NCI-H774 (cell line): ENCODE data around the gene SLC26A4.
"Not testable (repeated sequence)": the region's sequence is repeated elsewhere in the genome, so short reads cannot be mapped to it uniquely, and the experiment has no call there.

Experiments used
- DNase-seq: peaks from one replicate; lab custom pipeline; 2025; lab: John Stamatoyannopoulos, UW

Gene SLC26A4

GRCh38 chr7:107660381-107661080, at the start of gene SLC26A4:
SLC26A4 (plus strand) TSS chr7:107660828; CDS start chr7:107661642, 814 bp downstream.
- no peak for DNase-seq

DNA sequence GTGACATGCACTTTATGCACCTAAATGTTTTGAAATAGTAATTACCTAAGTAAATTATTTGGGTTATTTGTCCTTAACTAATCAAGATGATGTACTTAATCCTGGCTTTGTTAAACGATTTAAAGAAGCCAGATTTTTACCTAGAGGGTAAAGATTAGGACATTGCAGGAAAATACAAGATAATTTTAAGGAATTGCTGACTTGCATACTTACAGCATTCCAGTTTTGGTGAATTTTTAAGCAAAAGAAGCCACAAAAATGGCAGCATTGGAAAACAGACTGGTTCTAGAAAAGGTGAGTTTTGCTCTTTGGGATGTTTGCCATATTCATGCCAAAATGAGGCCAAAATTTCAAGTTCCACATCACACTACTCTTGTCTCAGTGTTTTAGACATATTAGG, 47.2 kb upstream of the SLC26A4 start:
- DNase-seq: no peak

DNA sequence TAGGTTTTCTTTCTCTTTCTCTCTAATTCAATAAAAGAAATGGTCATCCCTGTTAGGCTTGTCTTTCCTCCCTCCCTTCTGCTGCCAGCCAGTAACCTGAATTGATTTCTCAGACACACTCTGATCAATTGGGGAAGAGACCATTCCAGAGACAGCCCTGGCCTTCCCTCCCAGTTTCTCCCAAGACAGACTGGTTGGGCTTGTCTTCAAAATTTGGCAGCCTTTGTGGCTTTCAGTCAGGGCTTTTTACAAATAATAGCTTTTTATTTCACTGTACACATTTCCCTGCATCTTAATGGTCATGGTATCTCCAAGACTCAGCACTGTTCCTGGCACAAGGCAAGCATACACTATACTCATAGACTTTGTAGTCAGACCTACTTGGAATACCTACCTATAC, 46.7 kb upstream of the SLC26A4 start:
- no peak for DNase-seq

- no peak for DNase-seq
Observed at GRCh38 chr7:107614425-107614824, 46.2 kb upstream of the SLC26A4 start.

DNA sequence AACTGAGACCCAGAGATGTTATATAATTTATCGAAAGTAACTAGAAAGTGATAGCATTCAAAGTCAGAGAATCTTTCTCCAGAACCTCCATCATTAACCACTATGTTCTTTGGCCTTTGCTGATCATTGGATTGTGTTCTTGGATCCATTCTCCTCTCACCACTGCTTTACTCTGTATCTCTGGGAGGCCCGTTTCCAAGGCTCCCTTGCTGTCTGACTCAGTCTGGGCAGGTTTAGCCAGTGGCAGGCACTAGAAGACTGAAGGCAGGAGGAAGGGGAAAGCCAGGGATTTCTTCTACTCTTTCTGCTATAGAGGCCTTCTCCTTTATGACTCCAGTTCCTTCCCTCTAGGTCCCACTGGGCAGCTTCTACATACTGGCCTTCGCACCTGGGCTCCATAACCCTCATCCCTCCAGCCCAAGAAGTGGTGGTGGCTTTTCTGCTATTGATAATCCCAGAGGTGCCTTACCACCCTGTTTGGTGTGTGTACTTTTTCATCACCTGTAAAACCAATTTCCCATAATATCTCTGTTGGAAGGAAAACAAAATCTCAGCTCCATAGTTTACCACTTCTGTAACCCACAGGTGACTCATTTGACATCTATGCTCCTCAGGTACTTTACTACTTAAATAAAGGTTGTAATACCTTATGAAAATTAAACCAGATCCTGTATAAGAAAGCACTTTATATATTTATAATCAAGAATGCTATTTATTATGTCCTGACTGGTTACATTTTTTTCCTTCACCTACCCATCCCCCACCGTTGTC, 44.5 kb upstream of the SLC26A4 start:
- DNase-seq: no peak

- no peak for DNase-seq
Observed at GRCh38 chr7:107622429-107622828, 38.2 kb upstream of the SLC26A4 start.

GRCh38 chr7:107622894-107623293, 37.7 kb upstream of the SLC26A4 start:
- no peak for DNase-seq

- DNase-seq: no peak
Observed at GRCh38 chr7:107627002-107627401, 33.6 kb upstream of the SLC26A4 start.

DNA sequence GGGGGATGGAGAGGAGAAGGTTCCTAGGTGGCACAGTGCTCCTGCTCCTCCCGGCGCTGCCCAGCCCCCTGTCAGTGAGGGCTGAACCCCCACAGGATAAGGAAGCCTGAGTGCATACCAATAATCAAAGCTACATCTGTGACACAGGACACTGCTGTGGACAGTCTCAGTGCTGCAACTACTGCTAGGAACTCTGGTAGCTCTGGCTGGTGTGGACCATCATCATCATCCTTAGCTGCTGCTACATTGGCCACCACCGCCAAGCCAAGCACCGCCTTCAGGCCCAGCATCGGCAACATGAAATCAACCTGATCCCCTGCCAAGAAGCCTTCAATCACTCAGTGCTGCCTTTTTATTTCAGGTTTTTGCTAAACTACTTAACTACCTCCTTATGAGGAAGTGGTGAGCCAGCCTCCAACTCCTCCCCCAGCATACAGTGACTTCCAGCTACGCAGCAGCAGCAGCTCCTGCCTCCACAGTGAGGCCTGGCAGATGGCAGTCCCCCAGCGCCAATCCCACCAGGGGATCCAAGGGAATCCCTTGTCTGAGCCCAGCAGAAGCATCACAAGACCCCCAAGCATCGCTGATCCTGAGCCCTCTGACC, 32.1 kb upstream of the SLC26A4 start:
- DNase-seq: no peak

DNA sequence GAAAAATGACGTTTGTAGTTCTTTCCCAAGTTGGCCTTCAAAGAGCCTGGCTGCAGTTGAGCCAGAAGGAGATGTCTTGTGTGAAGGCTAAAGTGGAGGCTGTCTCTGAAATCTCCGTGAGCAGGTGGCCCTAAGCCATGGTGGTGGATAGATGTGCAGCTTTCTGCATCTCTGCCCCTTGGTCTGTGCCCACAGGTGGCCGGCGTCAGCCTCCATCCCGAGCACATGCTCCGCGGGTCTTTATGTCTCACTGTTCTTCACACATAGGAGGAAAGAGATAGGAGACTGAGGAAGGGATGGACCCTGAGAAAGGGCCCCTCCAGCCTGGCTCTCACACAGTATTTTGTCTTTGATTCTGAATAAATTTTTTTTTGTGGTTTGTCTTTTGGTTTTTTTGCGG, 30.3 kb upstream of the SLC26A4 start:
- DNase-seq: no peak

GRCh38 chr7:107631588-107632491, 28.8 kb upstream of the SLC26A4 start:
- DNase-seq: no peak

- no peak for DNase-seq
Observed at GRCh38 chr7:107632492-107632865, 28.1 kb upstream of the SLC26A4 start.

DNA sequence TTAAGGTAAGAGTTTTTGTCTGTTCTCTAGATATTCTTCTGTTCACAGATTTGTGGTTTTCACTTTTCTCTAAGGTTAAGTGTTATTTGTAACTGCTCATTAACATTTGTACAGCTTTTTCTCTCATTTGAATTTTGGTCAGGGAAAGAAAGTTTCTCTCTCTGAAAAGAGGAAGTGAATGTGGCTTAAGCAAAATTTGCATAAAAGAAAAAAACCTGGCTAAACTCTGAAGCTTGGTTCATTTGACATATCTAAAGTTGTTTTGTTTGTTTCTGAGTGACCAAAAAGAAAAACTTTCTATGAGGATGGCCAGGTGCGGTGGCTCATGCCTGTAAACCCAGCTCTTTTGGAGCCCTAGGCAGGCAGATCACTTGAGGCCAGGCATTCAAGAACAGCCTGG, 22.0 kb upstream of the SLC26A4 start:
- no peak for DNase-seq

DNA sequence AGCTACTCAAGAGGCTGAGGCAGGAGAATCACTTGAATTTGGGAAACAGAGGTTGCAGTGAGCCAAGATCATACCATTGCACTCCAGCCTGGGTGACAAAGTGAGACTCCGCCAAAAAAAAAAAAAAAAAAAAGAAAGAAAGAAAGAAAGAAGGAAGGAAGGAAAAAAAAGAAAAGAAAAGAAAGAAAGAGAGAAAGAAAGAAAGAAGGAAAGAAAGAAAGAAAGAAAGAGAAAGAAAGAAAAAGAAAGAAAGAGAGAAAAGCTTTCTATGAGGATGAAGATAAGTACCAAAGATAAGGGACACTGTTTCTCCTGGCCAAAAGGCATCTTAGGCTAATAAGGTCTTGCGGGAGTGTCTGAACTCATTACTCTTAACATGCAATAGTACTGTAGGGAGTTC, 21.6 kb upstream of the SLC26A4 start:
- DNase-seq: not testable (repeated sequence)

DNA sequence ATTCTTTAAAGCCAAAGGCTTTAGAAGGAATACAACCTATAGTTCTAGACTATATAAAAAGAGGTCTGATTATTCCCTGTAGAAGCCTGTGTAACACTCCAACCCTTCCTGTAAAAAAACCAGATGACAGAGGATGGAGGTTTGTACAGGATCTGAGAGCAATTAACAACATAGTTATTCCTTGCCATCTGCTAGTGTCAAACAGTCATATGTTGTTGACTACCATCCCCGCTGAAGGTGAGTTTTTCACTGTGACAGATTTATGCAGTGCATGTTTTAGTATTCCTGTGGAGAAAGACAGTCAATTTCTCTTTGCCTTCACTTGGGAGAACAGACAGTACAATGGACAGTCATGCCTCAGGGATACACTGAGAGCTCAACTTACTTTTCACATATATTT, 19.0 kb upstream of the SLC26A4 start:
- DNase-seq: no peak

GRCh38 chr7:107642501-107642900, 18.1 kb upstream of the SLC26A4 start:
- no peak for DNase-seq

- no peak for DNase-seq
Observed at GRCh38 chr7:107643407-107643806, 17.2 kb upstream of the SLC26A4 start.

GRCh38 chr7:107643938-107644308, 16.7 kb upstream of the SLC26A4 start:
- DNase-seq: no peak

- DNase-seq: no peak
Observed at GRCh38 chr7:107644309-107644974, 16.2 kb upstream of the SLC26A4 start.

GRCh38 chr7:107652642-107653041, 8.0 kb upstream of the SLC26A4 start:
- no peak for DNase-seq

DNA sequence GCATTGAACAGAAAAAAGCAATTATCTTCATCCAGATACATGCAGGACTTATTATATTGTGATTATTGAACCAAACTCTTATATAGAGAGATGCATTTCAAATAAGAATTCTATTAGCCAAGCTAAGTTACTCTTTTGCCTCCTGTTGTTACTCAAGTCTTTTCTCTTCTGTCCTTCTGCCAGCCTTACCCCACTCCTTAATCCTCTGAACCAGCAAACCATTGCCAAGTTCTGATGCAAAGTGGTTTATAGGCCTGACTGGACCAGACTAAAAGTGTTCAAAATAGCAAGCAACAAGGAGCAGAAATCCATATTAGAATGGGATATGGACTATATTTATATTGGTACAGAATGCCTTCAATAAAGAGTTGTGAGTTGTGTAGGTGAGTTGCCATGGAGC, 2.2 kb upstream of the SLC26A4 start:
- DNase-seq: no peak

DNA sequence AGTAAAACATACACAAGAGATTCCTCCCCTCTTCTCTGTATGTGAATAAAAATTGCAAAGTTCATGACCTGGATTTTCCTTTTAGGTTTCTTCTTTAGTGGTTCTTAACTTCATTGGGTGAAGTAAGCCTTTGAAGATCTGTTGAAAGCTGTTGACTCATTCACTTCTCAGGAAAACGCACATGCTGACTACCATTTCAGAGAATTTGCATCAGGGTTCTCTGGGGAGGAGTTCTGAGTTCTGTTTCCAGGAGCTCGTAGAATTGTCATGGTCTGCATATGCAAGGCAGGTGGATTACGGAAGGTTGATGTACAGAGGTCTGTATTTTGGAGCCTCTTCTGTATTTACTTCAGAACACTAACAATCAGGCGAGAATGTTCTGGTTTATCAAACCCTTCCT, 962 bp upstream of the SLC26A4 start:
- no peak for DNase-seq
